ENCODE results near the gene CALCR.

Gene CALCR

DNA sequence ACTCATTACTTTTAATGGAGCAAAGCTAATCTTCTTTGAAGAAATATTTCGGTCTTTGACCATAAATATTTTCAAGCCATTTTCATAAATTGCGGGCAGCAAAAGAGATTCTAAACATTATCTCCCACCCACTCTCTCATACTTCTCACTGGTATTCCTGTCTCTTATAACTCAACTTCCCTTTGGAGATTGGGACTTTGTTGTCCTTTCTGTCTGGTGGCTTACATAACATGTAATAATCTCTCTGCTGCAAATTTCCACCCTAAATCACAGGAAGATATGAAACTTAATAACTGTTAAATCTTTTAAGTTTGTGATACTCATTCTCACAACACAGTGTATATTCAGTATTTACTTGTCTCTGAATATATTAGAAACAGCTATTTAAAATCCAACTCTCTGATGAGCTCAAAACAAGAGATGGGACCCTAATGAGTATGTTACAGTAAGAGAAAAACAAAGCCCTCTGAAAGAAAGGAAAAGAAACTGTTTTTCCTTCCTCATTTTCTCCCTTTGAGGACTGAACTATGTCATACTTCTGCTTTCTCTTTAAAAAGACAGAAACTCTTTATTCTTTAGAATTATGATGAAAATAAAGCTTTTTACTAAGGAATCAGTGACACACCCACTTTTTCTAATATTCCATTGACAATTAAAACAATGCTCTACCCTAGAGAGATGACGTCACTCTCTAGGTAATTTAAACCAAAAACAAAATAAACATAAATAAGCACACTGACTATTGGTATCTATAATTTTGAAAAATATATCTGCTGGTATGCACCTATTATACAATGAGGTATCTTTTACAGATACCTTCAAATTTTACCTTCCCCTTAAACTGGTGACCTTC lies 14.7 kb downstream of the CALCR start:
- no peaks in the 10 kb centered on the region for H3K36me3 ChIP-seq
- no peak for TF ChIP-seq Cebpa-rat (IDR thresholded peaks at IDR 0.05)

GRCh38 chr7:93558705-93559614 lies 15.6 kb downstream of the CALCR start:
- H3K36me3 ChIP-seq: no peaks in the 10 kb centered on the region
- no peaks in the 10 kb centered on the region for H4K20me1 ChIP-seq
- H3K4me1 ChIP-seq: peaks cover 0 to 38% (median 23%) of the 10 kb centered on the region in 10 experiments; a peak in 17 of 20 replicates
- H3K27ac ChIP-seq: peak overlapping the region in 9 of 11 experiments; percentile 62 to 88 (median 74); a peak in 17 of 22 replicates
- no peaks in the 10 kb centered on the region for H3K27me3 ChIP-seq
- no peak for TF ChIP-seq Cebpa-rat (IDR thresholded peaks at IDR 0.05)
- peak overlapping the region in 5 of 11 experiments; percentile 16 to 72 (median 59); a peak in 8 of 22 replicates for H3K9ac ChIP-seq
- peak overlapping the region in 10 of 11 experiments; percentile 32 to 87 (median 66); a peak in 18 of 22 replicates for H3K4me2 ChIP-seq
- H3K4me3 ChIP-seq: peak overlapping the region in 1 of 10 experiments; percentile 27; a peak in 1 of 20 replicates
- no peaks in the 10 kb centered on the region for H3K9me3 ChIP-seq (replicated peaks in 1 of 11)

More for the DNA sequence above, 14.7 kb downstream of the CALCR start:
- Histone ChIP-seq H4K20me1 (no peaks in the 10 kb centered on the region), H3K27me3 (no peaks in the 10 kb centered on the region), H3K4me3 (peak overlapping the region in 2 of 10 experiments; percentile 20 to 27; a peak in 2 of 20 replicates), H3K9ac (peak overlapping the region in 8 of 11 experiments; percentile 14 to 72 (median 47); a peak in 13 of 22 replicates), H3K4me1 (peaks cover 0 to 38% (median 23%) of the 10 kb centered on the region in 10 experiments; a peak in 17 of 20 replicates), H3K27ac (peak overlapping the region in 9 of 11 experiments; percentile 62 to 88 (median 74); a peak in 18 of 22 replicates), H3K9me3 (replicated peaks in 1 of 11) (no peaks in the 10 kb centered on the region), H3K4me2 (peak overlapping the region in 10 of 11 experiments; percentile 32 to 87 (median 66); a peak in 19 of 22 replicates)

- no peaks in the 10 kb centered on the region for H4K20me1 ChIP-seq
- H3K4me3 ChIP-seq: no peak overlapping the region
- no peaks in the 10 kb centered on the region for H3K9me3 ChIP-seq (replicated peaks in 1 of 11)
- no peaks in the 10 kb centered on the region for H3K36me3 ChIP-seq
- no peak overlapping the region for H3K9ac ChIP-seq
- TF ChIP-seq Cebpa-rat (IDR thresholded peaks at IDR 0.05): no peak
- H3K27me3 ChIP-seq: no peaks in the 10 kb centered on the region
- H3K27ac ChIP-seq: no peak overlapping the region
- H3K4me2 ChIP-seq: no peak overlapping the region
- H3K4me1 ChIP-seq: no peaks in the 10 kb centered on the region
These were observed 22.6 kb downstream of the CALCR start for GRCh38 chr7:93551931-93552330.

GRCh38 chr7:93551063-93551895 lies 23.2 kb downstream of the CALCR start:
- no peaks in the 10 kb centered on the region for H4K20me1 ChIP-seq
- H3K36me3 ChIP-seq: no peaks in the 10 kb centered on the region
- H3K27me3 ChIP-seq: no peaks in the 10 kb centered on the region
- H3K4me2 ChIP-seq: no peak overlapping the region
- H3K9ac ChIP-seq: no peak overlapping the region
- no peak overlapping the region for H3K27ac ChIP-seq
- no peak for TF ChIP-seq Cebpa-rat (IDR thresholded peaks at IDR 0.05)
- no peaks in the 10 kb centered on the region for H3K9me3 ChIP-seq (replicated peaks in 1 of 11)
- no peaks in the 10 kb centered on the region for H3K4me1 ChIP-seq
- no peak overlapping the region for H3K4me3 ChIP-seq

DNA sequence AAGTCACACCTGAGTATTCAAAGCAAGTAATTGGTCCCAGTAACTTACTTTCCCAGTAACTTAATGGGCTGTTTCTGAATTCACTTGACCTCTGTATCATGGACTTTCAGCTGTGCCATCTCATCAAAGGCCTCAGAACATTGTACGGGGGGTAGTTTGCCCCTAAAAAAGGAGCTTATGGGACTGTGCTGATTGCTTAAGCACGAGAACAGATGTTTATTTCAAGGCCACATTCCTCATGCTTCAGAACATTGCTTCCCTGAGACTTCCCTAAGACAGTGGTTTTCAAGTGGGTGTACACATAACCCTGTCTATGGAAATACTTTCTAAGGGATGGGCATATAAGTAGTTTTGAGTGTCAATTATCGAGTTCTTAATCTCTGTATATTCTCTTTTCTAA lies 26.8 kb downstream of the CALCR start:
- TF ChIP-seq Cebpa-rat (IDR thresholded peaks at IDR 0.05): no peak

GRCh38 chr7:93544691-93545090 lies 29.8 kb downstream of the CALCR start:
- no peaks in the 10 kb centered on the region for H3K36me3 ChIP-seq
- no peak overlapping the region for H3K4me2 ChIP-seq

More for the DNA sequence above, 26.8 kb downstream of the CALCR start:
- Histone ChIP-seq H3K27me3 (no peaks in the 10 kb centered on the region), H3K4me2 (no peak overlapping the region), H3K27ac (no peak overlapping the region), H3K36me3 (no peaks in the 10 kb centered on the region), H3K9me3 (replicated peaks in 1 of 11) (no peaks in the 10 kb centered on the region), H3K4me1 (no peaks in the 10 kb centered on the region), H3K9ac (no peak overlapping the region), H3K4me3 (no peak overlapping the region), H4K20me1 (no peaks in the 10 kb centered on the region)

DNA sequence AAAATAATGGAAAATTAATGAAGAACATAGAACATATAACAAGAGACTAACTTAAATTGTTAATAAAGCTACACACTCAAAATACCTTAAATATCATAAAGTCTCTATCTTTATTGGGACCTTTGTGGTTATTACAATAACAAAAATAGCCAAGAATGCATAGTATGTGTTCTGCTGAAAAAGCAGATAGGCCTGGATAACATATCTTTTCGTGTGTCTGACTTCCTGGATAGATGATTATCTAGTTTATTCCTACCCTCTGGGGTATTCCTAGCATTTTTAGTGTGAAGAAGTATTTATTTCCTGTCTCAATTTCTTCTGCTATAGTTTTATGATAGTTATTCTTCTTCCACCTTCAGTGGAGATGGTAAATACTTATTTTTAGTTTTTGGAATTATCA lies 36.5 kb downstream of the CALCR start:
- no peaks in the 10 kb centered on the region for H4K20me1 ChIP-seq
- no peak overlapping the region for H3K9ac ChIP-seq
- H3K27ac ChIP-seq: no peak overlapping the region
- no peaks in the 10 kb centered on the region for H3K27me3 ChIP-seq
- no peaks in the 10 kb centered on the region for H3K4me1 ChIP-seq
- no peak overlapping the region for H3K4me2 ChIP-seq
- no peaks in the 10 kb centered on the region for H3K36me3 ChIP-seq
- H3K9me3 ChIP-seq (replicated peaks in 1 of 11): no peaks in the 10 kb centered on the region
- TF ChIP-seq Cebpa-rat (IDR thresholded peaks at IDR 0.05): no peak
- H3K4me3 ChIP-seq: no peak overlapping the region

More at GRCh38 chr7:93544691-93545090, 29.8 kb downstream of the CALCR start:
- H3K9me3 ChIP-seq (replicated peaks in 1 of 11): no peaks in the 10 kb centered on the region
- H3K9ac ChIP-seq: no peak overlapping the region
- H3K27ac ChIP-seq: no peak overlapping the region
- no peak overlapping the region for H3K4me3 ChIP-seq
- H3K27me3 ChIP-seq: no peaks in the 10 kb centered on the region
- TF ChIP-seq Cebpa-rat (IDR thresholded peaks at IDR 0.05): no peak
- no peaks in the 10 kb centered on the region for H3K4me1 ChIP-seq
- no peaks in the 10 kb centered on the region for H4K20me1 ChIP-seq

- no peaks in the 10 kb centered on the region for H4K20me1 ChIP-seq
- H3K27me3 ChIP-seq: no peaks in the 10 kb centered on the region
- no peak overlapping the region for H3K4me3 ChIP-seq
- no peak for TF ChIP-seq Cebpa-rat (IDR thresholded peaks at IDR 0.05)
- H3K4me2 ChIP-seq: no peak overlapping the region
- no peak overlapping the region for H3K9ac ChIP-seq
- no peak overlapping the region for H3K27ac ChIP-seq
- H3K9me3 ChIP-seq (replicated peaks in 1 of 11): no peaks in the 10 kb centered on the region
- H3K36me3 ChIP-seq: no peaks in the 10 kb centered on the region
- H3K4me1 ChIP-seq: no peaks in the 10 kb centered on the region
These were observed 38.9 kb downstream of the CALCR start for GRCh38 chr7:93535616-93536015.

Data from BLaER1 treated with 17β-estradiol and CSF1 and Interleukin-3, amounts not matched to agents 10 nM and 100 nM (cell line).